NOMO-1 (cell line): Measurements from ENCODE around the gene ATF6.

Experiments used
- DNase-seq, 2 experiments: peaks; one replicate each; lab custom pipeline; 2025; ENCODE audit not compliant: unreplicated experiment in 2 of 2; lab: John Stamatoyannopoulos, UW

The ATF6 gene

GRCh38 chr1:161956097-161956496 is 190.0 kb downstream of the ATF6 start:
- no peak for DNase-seq

GRCh38 chr1:161956930-161957329 is 190.8 kb downstream of the ATF6 start:
- no peak for DNase-seq

GRCh38 chr1:161958425-161958824 is 192.3 kb downstream of the ATF6 start:
- DNase-seq: no peak

- no peak for DNase-seq
Measured at GRCh38 chr1:161962091-161962887, 196.2 kb downstream of the ATF6 start.

- DNase-seq: no peak
Measured at GRCh38 chr1:161966067-161966466, 199.9 kb downstream of the ATF6 start.

- no peak for DNase-seq
Measured at GRCh38 chr1:161970036-161970435, 203.9 kb downstream of the ATF6 start.

- no peak for DNase-seq
Measured at GRCh38 chr1:161970633-161971032, 204.5 kb downstream of the ATF6 start.

- no peak for DNase-seq
Measured at GRCh38 chr1:161972828-161973227, 206.7 kb downstream of the ATF6 start.

- no peak for DNase-seq
Measured at GRCh38 chr1:161973924-161974845, 208.1 kb downstream of the ATF6 start.

- DNase-seq: no peak
Measured at GRCh38 chr1:161978011-161978790, 212.1 kb downstream of the ATF6 start.

GRCh38 chr1:161981126-161981525 is 215.0 kb downstream of the ATF6 start:
- no peak for DNase-seq

GRCh38 chr1:161981735-161982506 is 215.8 kb downstream of the ATF6 start:
- no peak for DNase-seq

- DNase-seq: no peak
Measured at GRCh38 chr1:161982507-161982895, 216.4 kb downstream of the ATF6 start.

GRCh38 chr1:161982917-161983316 is 216.8 kb downstream of the ATF6 start:
- no peak for DNase-seq

- no peak for DNase-seq
Measured at GRCh38 chr1:161983725-161984124, 217.6 kb downstream of the ATF6 start.

- DNase-seq: no peak
Measured at GRCh38 chr1:161985301-161985822, 219.2 kb downstream of the ATF6 start.

- no peak for DNase-seq
Measured at GRCh38 chr1:161986328-161986727, 220.2 kb downstream of the ATF6 start.

- DNase-seq: no peak
Measured at GRCh38 chr1:161987303-161987702, 221.2 kb downstream of the ATF6 start.

- DNase-seq: no peak
Measured at GRCh38 chr1:161987872-161988271, 221.8 kb downstream of the ATF6 start.

GRCh38 chr1:161988413-161988812 is 222.3 kb downstream of the ATF6 start:
- DNase-seq: peak in 1 of 2 experiments; percentile 17
